HT-29 (cell line): ENCODE measurements around the gene CCDC196. TPM values are rescaled to one million over a fixed set of nuclear protein-coding genes. Genes with fewer than 3 reads are reported as not detected.
A peak's percentile ranks its signal among the peaks of the same experiment; 100 is the strongest.

Experiments
- DNase-seq: peaks from one replicate; pipeline ENCODE4 v3.0.0-alpha.2; 2015; ENCODE audit warnings: low spot score
- total RNA-seq: library from RNA; depleted of rRNA; stranded (reverse); fragments of >200 nt; shearing (Covaris generic); gene quantifications from 2 replicates; pipeline ENCODE4 v1.2.3, GENCODE V29; 2014; rRNA removed

Gene CCDC196, protein sequence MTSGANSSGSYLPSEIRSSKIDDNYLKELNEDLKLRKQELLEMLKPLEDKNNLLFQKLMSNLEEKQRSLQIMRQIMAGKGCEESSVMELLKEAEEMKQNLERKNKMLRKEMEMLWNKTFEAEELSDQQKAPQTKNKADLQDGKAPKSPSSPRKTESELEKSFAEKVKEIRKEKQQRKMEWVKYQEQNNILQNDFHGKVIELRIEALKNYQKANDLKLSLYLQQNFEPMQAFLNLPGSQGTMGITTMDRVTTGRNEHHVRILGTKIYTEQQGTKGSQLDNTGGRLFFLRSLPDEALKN
- total RNA-seq = not detected in 2 replicates

DNA sequence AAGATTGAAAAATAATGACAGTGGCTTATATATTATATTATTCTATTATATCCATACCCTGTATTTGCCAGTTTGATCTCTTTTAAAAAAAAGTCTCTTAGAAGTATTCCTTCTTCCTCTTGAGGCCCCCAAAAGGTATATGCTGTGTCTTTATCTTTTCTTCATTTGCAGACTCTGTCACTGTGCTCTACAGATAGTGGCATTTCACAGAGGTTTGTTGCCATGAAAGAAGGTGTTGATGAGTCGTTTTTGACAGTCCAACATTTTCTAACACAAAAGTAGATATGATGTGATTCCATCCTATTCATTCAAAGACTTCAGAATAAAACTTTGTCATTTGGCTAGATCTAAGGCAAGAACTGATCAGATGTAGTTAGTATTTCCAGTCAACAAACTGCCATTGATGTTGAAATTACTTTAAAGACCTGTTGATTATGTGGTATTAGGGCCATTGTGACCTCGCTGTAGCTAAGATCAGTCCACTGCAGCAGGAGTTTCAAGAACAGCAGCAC is at the start of gene CCDC196:
TSS of gene CCDC196 (plus strand) at position 462 of the 512 bp plus-strand sequence. CDS start 132 bp downstream, outside the sequence.
- DNase-seq = no peak

DNA sequence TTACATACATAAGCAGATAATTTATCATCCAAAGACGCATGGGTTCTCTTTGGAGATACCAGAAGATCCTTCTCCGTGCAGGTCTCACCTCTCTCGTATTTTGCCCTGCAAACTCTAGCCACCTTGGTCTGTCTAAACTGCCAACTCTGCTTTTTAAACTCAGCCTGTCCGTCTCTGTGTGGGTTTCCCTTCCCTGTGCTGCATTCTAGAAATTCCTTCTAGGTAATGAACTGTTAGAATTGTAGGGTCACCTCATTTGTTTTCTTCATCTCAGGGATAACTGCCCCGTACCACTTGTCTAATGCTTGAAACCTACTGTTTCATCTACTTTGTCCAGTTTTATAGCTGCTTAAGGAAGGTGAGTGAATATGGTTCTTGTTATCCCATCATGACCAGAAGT is 45.4 kb upstream of the CCDC196 start:
- DNase-seq = no peak

DNA sequence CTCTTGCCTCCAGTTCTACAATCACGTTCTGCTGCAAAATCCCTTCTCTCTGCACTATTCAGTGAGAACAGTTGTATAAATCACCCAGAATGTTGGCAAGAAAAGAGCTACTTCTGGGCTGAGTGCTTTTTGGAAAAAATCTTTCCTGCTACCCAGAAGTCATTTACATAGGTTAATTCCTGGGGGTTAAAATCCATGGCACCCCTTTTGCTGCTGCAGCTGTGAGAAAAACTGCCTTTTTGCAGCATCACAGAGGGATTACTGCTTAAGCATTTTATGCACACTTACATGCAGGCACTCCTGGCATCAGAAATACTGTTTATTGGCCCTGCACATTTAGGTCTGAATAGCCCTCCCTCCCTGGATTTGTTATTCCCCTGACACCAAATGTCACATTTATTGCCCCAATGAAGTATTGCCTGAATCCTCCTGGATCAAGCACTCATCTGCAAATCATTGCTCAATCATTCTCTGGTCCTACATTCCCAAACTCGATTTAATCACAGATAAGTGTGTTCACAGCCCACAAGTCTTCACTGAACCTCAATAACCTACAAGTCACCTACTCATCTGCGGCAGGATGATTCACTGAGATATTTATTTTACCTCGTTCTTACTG is 43.1 kb upstream of the CCDC196 start:
- DNase-seq = no peak

DNA sequence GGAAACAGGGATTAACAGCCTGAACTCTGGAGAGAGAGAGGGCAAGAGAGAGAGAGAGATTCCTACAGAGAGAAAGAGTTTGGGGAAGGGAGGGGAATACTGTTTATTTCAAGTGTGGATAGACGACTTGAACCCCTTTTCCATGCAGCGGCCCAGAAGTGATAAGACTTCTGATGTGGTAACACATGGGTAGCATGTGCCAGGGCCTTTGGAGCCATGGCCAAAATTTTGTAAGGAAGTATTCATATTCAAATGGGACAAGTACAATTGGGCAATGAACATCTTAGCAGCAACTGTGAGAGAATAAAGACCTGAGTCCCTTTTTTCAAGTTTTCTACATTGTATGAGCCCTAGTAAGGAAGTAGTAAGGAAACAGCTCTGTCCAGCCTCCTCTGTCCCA is 42.4 kb upstream of the CCDC196 start:
- no peak for DNase-seq

DNA sequence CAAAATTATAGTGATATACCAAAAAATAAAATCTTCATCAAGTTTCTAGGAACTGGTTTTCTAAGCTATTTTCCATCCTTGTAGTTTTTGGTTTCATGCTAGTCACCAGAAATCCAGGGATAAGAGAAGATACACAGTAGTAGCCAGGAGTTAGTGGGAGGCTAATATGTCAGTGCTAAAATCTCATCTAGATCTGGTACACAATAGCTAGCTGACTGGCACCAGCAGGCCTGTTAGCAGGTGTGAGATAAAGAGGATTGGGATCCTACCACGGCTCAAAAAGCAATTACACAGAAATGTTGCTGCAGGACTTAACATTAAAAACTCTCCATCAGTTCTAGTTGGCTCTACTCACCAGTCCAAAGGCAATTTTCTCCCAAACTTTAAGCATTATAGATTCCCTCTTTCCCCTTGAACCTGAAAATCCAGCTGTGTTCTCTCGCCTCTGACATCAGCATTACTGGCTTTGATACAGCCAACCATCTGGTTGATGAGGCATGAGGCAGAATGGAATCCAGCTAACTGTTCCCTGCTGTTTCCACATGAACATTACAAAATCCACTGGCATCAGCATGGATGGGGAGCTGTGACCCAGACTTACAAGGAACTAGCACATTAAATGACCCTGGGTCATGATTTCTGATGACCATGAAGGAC is 41.8 kb upstream of the CCDC196 start:
- no peak for DNase-seq

DNA sequence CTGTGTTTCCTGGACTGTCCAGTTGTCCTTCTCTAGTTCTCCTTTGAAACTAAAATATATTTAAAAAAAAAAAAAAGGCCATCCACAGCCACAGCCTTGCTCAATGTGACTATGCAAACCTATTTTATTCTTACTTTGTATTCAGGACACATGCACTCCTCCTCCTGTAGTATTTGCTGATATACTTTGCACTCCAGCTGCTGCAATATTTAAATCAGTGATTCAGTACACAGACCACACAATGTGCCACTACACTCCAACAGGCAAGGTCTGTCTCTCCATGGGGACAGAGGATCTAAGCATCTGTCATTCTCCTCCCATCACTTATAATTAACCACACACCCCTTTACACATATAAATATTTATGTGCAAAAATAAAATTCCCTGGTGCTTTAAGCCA is 40.2 kb upstream of the CCDC196 start:
- DNase-seq = no peak

DNA sequence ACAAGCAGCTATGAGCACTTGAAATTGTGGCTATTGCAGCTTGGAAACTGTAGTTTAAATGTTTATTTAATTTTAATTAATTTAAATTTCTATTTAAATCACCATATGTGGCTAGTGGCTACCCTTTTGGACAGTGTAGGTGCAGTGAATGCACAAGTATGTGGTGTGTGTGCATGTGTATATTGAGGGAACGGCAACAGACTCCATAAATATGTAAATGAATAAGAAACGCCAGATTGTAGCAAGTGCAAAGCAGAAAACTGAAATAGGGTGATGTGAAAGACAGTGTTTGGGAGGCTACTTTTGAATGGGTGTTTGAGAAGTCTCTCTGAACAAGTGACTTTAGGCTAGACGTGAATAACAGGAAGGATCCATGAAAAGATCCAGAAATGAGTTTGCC is 32.7 kb upstream of the CCDC196 start:
- DNase-seq = no peak

DNA sequence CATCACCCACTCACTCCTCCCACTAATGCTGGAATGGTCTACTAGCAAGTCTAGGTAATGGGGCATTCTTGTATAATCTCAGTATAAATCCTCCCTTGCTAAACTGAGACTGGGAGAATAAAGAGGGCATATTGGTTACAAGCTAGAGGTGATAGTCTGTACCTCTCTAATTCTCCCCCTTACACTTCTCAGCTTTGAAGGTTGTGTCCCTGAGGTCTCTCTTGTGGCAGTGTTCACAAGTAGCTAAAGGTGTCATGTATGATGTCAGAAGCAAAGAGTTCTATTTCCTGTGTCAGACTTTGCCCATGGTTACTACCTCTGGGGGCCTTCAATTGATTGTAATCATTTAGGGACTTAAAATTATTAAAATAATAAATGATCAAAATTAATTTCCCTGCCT is 26.6 kb upstream of the CCDC196 start:
- DNase-seq = no peak

DNA sequence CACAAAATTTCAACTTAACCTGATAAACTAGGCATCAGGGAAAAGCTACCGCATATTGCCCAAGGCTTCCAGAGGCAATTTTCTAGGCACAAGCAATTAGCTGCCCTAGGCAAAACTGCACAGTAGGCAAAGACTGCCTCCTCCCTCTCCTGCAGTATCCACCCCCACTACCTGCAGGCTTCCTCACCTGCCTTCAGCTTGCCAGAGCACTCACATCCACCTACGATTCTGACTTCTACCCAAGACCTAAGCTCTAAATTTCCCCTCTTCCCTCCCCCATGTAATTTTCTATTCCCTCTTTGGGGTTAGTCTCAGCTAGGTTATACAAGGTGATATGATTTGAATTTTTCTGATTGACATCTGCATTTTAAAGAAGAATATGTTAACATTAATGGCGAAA is 21.9 kb upstream of the CCDC196 start:
- DNase-seq = no peak

DNA sequence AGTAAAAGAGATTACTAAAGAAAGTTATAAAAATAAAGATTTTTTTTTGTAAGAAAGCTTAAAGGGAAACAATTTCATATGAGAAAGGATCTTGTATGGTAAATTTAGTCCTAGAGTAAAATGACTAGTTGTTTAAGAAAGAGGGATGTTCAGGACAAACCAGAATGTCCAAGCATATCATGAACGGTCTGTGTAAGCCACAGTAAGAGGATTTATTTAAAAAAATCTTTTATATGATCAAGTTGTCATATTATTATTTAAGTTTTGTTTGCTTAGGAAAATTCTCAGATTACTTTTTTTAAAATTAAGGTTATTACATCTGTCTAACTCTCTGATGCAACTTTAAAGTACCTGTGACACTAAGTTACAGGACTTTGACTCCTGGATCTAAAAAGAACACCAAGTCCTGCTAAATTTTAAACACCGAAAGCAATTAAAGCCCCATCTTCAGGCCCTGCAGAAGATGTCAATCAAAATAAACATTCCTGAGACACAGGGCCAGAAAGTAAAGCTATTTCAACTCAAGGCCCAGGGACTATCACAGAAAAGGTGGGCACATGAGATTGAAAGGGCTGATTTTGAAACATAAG is 17.3 kb upstream of the CCDC196 start:
- no peak for DNase-seq

DNA sequence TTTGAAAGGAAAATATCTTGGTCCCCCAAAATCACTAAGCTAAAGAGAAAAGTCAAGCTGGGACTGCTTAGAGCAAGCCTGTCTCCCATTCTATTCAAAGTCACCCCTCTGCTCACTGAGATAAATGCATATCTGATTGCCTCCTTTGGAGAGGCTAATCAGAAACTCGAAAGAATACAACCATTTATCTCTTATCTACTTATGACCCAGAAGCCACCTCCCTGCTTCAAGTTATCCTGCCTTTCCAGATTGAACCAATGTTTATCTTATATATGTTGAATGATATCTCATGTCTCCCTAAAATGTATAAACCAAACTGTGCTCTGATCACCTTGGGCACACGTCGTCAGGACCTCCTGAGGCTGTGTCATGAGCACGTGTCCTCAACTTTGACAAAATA is 14.6 kb upstream of the CCDC196 start:
- DNase-seq = no peak

DNA sequence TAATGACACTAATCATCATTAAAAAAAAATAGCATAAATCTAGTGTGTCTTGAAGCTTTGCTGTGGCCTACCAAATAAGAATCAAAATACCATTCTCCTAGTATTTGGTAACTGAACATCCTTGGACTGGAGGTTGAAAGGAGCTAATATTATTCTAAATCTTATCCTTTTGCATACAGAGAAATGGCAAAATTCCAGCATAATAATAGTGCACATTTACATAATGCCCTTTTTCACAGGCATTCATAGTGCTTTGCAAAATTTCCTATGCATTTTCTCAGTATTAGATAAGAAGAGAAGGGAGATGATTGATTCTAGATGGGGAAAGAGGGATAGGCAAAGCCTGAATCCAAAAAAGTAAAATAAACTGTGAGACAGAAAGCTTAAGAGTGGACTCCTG is 13.9 kb upstream of the CCDC196 start:
- DNase-seq = no peak

DNA sequence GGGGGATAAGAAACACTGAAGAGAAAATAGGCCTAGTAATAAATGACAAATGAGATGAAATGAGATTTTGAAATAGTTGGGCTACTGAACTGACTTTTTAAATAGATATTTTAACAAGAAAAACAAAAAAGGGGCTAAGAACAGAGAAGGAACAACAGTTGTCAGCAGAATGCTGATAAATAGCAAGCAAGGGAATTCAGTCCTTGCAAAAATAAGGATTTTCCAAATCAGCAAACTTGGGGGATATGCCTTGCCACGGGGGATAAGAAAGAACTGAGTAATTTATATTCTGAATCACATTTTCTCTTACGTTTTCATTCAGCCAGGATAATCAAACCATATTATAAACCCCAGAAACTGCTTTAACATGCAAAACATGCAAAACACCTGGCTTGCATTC is 12.9 kb upstream of the CCDC196 start:
- no peak for DNase-seq

DNA sequence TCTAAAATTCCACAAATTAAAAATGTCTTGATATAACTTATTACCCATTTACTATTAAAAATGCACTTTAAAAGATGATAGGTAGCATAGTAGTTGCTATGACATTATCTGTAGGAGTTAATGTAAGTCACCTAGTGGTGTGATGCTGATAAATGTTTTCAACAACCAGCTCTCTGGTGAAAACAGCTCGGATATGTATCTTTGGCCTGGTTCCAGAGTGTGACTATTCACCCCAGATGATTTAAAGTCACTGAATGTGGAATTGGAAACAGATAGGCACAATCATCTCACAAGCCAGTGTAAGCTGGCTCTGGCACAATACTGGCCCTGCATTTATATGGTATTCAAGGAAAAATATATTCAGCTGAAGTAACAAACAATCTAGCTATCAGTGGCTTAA is 9.2 kb upstream of the CCDC196 start:
- peak; percentile 34 for DNase-seq

DNA sequence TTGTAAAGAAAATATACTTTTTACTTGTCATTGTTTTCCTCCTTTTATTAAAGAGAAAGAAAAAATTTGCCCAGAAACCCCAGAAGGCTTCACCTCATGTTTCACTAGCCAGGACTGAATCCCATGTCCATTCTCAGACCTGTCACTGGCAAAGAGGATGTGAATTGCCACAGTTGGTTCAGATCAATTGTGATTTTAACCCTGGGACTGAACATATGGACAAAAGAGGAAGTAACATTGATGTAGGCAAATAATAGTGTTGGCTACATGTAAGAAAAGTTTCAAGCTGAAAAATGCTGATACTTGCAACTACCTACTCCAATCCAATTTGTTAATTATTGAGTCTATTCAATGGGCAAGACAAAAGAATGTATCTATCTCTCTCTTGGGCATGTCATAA is 8.6 kb upstream of the CCDC196 start:
- no peak for DNase-seq

DNA sequence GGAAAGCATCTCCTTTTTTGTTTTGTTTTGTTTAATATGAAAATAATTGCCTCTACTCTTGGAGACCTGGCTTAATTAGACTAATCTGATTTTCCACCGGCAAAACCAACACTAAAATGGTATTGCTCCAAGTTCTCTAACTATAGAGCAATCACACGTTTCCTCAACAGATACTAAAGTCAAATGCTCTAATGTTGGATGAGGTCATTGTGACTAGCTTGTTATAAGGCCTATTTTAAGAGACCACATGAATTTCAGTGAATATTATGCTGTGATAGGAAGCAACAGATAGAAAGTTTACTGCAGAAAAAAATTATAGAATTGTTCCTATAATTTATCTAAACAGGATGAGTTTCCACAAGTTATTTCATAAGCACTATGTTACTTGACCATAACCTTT is 3.3 kb upstream of the CCDC196 start:
- DNase-seq = no peak

DNA sequence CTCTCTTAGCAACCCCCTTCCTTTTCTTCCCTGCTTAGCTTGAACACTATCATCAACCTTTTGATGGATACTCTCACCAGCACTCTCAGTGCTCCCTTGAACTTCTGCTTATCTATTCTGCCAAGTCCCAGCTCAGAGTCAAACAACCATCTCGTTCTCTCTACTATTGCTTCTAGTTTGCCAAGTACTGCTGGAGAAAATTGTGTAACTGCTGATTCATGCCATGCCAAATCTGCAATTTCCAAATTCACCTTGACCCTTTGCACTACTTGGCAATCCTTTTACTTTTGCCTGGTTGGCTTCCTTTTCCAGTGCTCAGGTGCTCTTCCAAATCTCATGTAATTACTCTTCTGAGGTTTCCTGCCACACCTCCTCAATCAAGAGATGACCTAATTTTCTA is 2.8 kb upstream of the CCDC196 start:
- no peak for DNase-seq

DNA sequence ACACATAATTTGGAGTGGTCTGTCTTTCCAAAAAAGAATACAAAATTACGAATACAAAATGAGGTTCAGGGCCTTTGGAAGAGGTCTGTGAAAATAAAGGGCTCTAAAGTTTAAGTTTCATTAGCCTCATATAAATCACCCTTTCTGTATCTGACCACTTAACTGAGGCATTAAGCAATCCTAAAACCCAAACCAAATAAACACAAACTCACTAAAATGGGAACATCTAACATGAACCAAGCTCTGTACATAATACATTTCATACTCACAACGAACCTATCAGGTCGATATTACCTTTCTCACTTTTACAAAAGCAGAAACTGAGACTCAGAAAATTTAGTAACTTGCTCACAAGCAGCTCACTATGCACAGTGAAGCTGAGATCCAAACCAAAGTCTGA is 1.1 kb upstream of the CCDC196 start:
- no peak for DNase-seq

DNA sequence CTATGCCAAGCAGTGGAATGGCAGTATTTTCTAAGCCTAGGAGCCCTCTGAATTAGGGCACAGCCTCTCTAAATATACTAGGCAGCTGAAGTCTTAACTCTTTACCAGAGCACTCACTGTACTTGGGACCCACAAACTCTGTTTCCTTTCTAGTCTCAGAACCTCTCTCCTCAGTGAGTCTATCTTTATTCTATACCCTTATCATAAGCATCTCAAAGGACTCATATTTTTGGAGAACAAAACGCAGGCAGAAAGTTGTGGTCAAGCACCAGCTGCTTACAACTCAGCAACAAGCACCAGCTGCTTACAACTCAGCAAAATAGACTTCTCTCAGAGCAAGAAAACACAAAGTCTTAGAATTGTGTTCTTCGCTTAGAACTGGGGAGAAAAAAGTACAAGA is 993 bp downstream of the CCDC196 start:
- DNase-seq = no peak

DNA sequence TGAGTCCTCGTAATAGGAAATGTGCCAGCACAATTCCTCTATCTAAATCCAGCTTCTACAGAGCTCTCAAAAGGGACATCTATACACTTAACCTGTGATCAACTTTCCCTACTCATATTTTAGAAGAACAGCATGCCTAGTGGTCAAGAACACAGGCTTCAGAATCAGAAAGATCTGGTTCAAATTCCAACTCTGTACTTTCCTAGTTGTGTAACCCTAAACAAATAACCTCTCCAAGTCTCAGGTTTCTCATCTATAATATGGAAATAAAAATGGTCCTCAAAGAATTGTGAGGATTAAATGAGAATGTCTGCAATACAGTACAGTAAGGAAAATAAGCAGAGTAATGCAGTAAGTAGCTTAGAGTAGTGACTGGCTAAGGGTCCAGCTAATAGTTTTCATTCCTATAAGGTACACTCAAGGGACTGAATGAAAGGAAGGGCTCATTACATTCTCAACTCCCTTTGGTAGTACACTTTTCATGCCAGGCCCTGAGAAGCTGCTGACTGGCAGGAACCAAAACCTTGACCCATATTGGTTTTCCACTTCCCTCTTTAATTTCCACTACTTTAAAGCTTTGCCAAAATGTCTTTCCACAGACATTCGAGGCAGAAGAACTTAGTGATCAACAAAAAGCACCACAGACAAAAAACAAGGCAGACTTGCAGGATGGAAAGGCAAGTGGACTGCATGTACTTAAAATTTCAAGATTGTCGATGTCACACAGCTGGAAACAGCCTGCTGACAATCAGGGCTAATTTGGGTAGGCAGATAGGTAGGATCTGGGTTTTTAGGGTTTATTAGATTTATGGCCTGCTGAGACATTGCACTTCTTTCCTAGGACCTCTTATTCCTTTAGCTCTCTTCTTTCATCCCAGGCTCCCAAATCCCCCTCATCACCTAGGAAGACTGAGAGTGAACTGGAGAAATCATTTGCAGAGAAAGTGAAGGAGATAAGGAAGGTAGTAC is 4.3 kb downstream of the CCDC196 start:
- no peak for DNase-seq

DNA sequence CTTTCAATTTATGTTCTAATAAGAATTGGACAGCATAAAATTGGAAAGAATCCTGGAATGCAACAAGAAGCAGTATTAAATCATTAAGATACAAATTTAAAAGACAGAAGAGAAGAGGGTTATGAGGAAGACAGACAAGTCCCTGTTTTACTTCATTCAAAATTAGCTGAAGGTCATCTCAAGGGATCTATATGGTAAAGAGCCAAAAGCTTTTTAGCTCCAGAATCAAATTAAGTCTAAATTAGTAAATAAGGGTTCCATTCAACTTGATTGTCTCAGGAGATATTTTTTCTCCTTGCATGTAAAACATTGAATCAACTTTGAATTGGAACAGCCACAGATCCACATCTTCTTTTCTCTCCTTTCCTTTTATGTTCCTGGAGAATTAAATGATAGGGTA is 7.6 kb downstream of the CCDC196 start:
- no peak for DNase-seq
